Choroid plexus epithelial cell (primary cell): Measurements from ENCODE around the gene AXL.

Experiments
- DNase-seq: peaks from one replicate; pipeline ENCODE4 v3.0.0-alpha.2; 2010; ENCODE audit warnings: low read depth
- H3K4me3 ChIP-seq: 2 replicates; pipeline ENCODE4 v1.5.1; 2011; ENCODE audit warnings: low read depth, mild to moderate bottlenecking, control low read depth, low read length, moderate library complexity
- CTCF ChIP-seq: conservative IDR thresholded peaks from 2 replicates; pipeline ENCODE4 v1.5.1; 2011; ENCODE audit warnings: low read depth, mild to moderate bottlenecking, control low read depth, inconsistent platforms, low read length, moderate library complexity

Gene AXL

GRCh38 chr19:41299046-41299754, 80.2 kb downstream of the AXL start:
- DNase-seq = no peak
- H3K4me3 ChIP-seq = no peak overlapping the region
- TF ChIP-seq CTCF = no peak

GRCh38 chr19:41299755-41300089, 80.7 kb downstream of the AXL start:
- no peak overlapping the region for H3K4me3 ChIP-seq
- peak; percentile 94 for DNase-seq
- TF ChIP-seq CTCF = no peak

GRCh38 chr19:41300555-41300954, 81.5 kb downstream of the AXL start:
- H3K4me3 ChIP-seq = no peak overlapping the region
- no peak for DNase-seq
- no peak for TF ChIP-seq CTCF

GRCh38 chr19:41302624-41303351, 83.8 kb downstream of the AXL start:
- TF ChIP-seq CTCF = no peak
- DNase-seq = no peak
- no peak overlapping the region for H3K4me3 ChIP-seq

GRCh38 chr19:41303954-41304353, 84.9 kb downstream of the AXL start:
- no peak for TF ChIP-seq CTCF
- DNase-seq = no peak

GRCh38 chr19:41304706-41305483, 85.9 kb downstream of the AXL start:
- no peak for DNase-seq
- H3K4me3 ChIP-seq = no peak overlapping the region
- TF ChIP-seq CTCF = no peak

More at GRCh38 chr19:41303954-41304353, 84.9 kb downstream of the AXL start:
- no peak overlapping the region for H3K4me3 ChIP-seq
